Fibroblast of pulmonary artery (primary cell): ENCODE results near the gene ARSD.
"Not testable (repeated sequence)": the region's sequence is repeated elsewhere in the genome, so short reads cannot be mapped to it uniquely, and the experiment has no call there.

Experiments
- DNase-seq: peaks from one replicate; pipeline ENCODE4 v3.0.0-alpha.2; 2010; ENCODE audit warnings: low read depth
- H3K4me3 ChIP-seq: replicated peaks from 2 replicates; pipeline ENCODE4 v1.5.1; 2011; ENCODE audit warnings: low read depth, mild to moderate bottlenecking, control low read depth, low read length, moderate library complexity
- CTCF ChIP-seq: IDR thresholded peaks from 2 replicates; pipeline ENCODE4 v1.5.1; 2011; ENCODE audit warnings: mild to moderate bottlenecking, control low read depth, low read length, inconsistent platforms; ENCODE audit errors: missing control alignments

ARSD gene

GRCh38 chrX:2967012-2967411, 37.9 kb upstream of the ARSD start:
- no peak overlapping the region for H3K4me3 ChIP-seq
- DNase-seq: no peak
- TF ChIP-seq CTCF: no peak

- no peak overlapping the region for H3K4me3 ChIP-seq
- TF ChIP-seq CTCF: no peak
- DNase-seq: no peak
Measured at GRCh38 chrX:2965965-2966364, 36.8 kb upstream of the ARSD start.

- not testable (repeated sequence) for H3K4me3 ChIP-seq
- peak; percentile 55 for DNase-seq
Measured at GRCh38 chrX:2963992-2964794, 35.1 kb upstream of the ARSD start.

GRCh38 chrX:2963449-2963848, 34.3 kb upstream of the ARSD start:
- H3K4me3 ChIP-seq, DNase-seq: not testable (repeated sequence)

- DNase-seq: no peak
- no peak overlapping the region for H3K4me3 ChIP-seq
- no peak for TF ChIP-seq CTCF
Measured at GRCh38 chrX:2962381-2962780, 33.2 kb upstream of the ARSD start.

GRCh38 chrX:2960861-2961515, 31.8 kb upstream of the ARSD start:
- DNase-seq: no peak
- H3K4me3 ChIP-seq: no peak overlapping the region
- no peak for TF ChIP-seq CTCF

- no peak overlapping the region for H3K4me3 ChIP-seq
- DNase-seq: no peak
- TF ChIP-seq CTCF: no peak
Measured at GRCh38 chrX:2958199-2958598, 29.1 kb upstream of the ARSD start.

- H3K4me3 ChIP-seq: no peak overlapping the region
- DNase-seq: no peak
- TF ChIP-seq CTCF: no peak
Measured at GRCh38 chrX:2955838-2956237, 26.7 kb upstream of the ARSD start.
